GM18502 (cell line): Measurements from ENCODE around the gene VAV2.

Source experiments
- ATAC-seq: cut with Tn5 transposase; IDR thresholded peaks from one replicate; pipeline ENCODE4 v1.9.1; 2021; ENCODE audit warnings: mild to moderate bottlenecking; ENCODE audit not compliant: unreplicated experiment, poor library complexity

Gene VAV2

DNA sequence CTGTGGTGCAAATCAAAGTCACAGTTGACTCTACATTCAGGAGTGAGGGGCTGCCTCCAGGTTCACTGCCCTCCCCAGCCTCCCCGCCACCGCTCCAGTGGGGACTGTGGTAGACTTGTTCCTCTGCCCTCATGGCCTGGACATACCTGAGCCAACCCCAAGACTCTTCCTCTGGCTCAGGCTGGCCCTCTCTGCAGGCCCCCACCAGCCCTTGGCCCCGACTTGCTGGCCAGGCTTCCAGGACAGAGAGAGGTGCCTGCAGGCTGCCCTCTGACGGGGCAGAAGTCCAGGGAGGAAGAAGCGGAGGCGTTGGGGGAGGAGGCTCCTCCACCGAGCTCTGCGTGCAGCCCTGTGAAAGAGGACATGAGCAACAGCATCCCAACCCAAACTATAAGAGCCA is 251.2 kb downstream of the VAV2 start:
- ATAC-seq = no peak

DNA sequence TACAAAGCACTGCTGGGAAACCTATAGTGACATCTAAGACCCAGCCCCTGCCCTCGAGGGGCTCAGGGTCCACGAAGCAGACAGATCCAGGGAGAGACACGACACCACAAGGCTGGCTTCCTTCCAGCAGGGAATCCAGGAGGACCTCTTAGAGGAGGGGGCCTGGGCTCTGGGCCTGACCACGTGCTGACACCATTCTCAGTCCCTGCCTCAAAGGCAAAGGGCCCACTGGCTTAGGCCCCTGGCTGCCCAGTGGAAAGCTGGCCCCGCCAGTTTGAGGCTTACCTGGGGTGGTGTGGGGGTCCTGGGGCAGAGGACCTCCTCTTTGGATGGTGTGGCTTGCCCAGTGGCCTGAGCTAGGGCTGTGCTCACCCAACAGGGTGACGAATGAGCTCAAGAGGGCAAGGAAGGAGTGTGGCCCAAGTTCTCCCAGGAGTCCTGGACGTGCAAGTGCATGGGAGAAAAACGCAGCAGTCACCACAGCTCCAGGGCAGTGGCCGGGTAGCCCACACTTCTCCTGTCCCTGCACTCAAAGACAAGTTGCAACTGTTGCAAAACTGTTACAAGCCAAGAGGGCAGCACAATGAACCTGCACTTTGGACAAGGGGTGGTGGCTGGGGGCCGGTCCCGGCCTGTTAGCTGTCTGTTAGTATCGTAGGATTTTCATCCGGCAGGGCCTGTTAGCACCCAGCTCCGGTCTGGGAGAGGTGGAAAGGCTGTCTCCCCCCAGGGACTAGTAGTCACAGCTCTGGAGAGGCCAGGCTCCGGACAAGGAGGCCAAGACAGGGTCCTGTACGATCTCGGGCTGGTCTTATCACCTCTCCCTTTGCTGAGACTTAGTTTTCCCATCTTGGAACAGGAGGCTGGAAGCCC is 252.5 kb downstream of the VAV2 start:
- no peak for ATAC-seq

DNA sequence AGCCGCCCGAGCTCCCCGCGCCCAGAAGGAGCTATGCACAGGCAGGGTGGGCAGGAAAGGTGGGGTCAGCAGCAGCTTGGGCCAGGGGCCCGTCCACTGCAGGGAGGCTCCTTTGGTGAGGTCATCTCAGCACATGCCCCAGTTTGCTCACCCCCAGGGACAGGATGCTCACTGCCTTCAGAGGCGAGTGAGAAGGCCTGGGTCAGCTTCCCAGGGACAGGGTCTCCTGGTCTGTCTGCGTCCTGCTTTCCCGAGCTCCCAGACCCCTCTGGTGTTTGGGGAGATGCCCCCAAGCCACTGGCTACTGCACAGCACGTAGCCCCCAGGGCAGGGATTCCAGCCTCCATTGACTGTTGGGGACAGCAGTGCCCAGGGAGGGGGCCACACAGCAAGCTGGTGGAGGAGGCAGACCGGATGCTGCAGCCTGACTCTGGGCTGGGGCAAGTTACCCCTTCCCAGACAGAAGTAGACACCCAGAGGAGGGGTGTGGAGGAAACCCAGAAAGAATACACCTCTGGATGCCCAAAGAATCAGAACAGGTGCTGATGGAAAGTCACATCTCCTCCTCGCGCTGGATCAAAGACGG is 253.4 kb downstream of the VAV2 start:
- ATAC-seq = no peak

DNA sequence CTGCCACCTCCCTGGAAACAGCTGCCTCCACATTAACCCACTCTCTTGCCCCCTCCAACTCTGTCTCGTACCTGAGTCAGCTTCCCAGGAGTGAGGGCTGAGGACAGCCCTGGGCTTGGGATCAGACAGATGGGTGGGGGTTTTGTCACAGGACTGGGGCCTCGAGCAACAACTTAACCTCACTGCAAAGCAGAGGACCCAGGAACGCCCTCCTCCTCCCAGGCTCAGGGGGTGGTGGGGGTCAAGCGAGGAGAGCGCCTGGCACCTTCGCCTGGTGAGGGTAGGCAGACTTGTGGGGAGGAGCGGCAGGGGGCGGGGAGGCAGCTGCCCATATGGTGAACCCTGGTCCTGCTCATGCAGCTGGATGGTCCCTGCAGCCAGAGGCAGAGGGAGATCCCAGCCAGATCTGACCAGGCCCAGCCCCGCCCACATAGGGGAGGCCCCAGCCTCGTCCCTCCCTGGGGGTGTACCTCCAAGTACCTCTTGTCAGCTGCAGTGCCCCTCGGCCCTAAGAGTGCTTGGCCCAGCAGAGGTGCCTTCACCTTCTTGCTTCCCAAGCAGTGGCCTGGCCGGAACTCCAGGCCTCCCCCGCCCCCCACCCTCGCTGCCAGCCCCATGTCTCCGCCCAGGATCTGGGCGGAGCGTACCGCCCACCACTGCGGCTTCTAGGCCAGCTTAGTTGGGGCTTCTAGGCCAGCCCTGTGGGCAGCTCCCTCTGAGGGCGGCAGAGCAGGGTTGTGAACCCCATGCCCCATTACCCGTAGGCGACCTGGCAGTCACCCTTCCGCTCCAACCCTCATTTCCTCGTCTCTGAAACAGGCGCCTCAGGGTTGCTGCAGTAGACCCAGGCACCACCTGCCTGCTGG is 254.1 kb downstream of the VAV2 start, which contains the start of gene SARDH:
TSS of gene SARDH (minus strand) at position 579 of the 866 bp plus-strand sequence. CDS start 4,179 bp downstream, outside the sequence.
- ATAC-seq = no peak

DNA sequence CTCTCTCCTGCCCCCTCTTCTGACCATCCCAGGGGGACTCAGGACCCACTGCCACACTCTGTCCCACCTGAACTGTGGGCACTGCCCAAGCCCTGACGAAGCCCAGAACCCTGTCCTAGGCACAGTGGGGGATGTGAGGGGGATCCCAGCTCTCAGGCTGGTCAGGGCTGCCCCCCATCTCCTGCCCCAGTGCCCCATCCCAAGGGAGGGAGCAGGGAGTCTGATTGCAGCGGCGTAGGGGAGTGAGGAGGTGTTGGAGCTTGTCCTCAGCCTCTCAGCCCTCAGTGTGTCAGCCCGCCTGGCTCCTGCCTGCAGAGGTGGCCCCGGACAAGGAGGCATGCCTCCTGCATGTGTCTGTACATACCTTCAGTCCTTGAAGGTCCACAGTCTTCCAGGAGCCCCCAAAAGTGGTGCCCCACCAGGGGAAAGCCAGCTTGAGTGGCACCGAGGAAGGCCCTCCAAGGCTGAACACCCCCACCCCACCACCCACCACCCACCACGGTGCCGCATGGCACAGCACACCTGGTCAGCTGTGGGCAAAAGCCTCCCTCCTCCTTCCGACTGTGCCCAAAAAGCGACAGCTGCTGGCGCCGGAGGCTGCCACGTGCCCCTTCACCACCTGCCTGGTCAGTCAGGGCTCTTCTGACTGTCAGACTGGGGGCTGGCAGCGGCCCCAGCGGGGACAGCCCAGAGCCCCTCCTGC is 254.9 kb downstream of the VAV2 start:
- ATAC-seq = no peak

DNA sequence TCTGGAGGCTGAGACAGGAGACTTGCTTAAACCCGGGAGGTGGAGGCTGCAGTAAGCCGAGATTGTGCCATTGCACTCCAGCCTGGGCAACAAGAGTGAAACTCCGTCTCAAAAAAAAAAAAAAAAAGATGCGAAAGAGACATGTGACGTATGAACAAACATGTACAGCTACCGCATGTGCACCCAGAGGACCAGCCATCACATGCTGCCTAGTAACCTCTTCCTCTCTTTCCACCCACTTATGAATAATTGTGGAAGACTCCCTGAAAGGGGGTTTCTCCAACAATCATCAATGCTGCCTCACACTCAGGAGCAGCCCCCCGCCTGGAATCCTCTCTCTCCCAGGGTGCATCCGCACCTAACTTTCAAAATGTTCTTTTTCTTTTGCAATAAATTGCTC is 256.2 kb downstream of the VAV2 start:
- ATAC-seq = no peak

DNA sequence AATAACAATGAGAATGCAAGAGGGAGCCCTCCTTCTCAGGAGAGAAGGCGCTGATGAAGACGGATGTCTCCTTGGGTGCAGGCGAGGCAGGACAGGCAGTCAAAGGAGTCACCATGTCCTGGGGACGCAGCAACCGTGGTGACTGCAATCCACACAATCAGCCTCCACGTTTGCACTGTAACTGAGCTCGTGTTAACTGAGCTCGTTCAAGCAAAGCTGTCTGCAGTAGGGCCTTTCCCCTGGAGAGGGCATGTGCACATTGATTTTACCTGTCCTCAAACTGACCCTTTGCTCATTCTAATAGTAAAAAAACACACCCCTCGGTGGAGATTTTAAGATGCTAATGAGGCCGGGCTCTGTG is 256.7 kb downstream of the VAV2 start:
- no peak for ATAC-seq

DNA sequence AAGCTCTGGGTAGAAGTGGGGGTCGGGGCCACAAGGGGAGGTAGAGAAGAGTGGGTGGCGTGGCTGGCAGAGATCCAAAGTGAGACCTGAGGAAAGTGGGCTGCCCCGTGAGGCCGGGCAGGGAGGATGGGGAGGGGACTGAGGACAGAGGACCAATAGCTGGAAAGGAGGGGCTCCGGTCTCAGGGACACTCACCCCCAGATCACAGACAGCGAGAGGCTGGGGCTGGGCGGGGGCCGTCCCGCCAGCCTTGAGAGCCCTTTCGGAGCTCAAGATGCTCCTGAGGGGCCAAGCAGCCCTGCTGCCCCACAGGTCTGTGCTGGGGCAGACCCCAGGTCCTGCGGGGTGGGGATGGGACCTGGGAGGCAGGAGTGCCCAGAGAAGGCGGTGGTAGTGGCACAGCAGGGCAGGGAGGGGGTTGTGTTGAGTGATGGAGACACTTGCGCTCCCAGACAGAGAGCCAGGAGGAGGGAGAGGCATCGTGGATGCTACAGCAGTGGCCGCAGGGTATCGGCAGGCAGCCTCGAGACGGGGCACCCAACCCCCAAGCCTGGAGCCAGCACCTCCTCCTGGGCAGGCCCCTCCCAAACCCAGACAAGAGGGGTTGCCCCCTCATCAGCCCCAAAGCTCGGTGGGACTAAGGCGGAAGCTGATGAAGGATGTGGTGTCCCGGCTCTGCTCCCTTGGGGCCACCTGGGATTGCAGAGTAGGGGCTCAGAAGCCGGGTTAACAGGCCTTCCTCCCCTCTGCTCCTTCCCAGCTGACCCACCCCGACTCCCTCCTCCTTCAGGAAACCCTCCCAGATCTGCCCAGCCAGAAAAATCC is 257.3 kb downstream of the VAV2 start:
- ATAC-seq = no peak

DNA sequence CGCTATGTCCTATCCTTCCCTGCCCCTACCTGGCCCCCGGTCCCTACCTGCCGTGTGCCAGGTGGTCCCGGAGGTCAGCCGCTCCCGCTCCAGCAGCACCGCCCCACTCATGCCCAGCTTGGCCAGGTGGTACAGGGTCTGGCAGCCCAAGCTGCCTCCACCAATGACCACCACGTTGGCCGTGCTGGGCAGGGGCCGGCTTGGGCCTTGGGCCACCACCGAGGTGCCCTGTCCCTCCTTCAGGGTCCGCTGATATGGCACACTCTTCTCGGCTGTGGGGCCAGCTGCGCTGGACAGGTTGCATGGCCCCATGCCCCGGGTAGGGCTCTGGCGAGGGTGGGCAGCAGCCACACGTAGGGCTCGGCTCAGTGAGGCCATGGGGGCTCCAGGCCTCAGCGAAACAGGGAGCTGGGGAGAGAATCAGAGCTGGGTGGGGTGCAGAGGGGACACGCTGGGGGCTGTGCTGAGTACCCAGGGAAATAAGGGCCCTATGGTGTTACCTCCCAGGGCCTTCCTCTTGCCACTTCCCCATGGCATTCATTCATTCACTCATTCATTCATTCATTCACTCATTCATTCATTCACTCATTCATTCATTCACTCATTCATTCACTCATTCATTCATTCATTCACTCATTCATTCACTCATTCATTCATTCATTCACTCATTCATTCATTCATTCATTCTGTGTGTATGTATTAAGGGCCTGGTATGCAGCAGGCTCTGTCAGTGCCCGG is 258.2 kb downstream of the VAV2 start:
- ATAC-seq = no peak

DNA sequence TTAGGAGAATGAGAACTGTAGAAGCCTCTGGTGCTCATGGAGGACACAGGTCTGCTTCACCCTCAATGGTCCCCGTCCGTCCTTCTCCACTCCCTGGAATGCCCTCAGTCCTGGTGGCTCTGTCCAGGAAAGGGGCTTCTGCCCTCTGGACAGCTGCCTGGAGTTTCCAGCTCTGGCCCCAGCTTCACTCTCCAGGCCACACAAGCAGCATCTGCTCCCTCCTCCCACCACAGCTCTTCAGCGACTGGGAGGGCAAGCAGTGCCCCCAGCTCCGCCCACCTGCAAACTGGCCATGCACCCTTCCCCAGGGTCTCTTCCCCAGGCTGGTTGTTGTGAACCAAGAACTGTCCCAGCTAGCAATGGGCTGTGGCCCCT is 258.7 kb downstream of the VAV2 start:
- no peak for ATAC-seq

DNA sequence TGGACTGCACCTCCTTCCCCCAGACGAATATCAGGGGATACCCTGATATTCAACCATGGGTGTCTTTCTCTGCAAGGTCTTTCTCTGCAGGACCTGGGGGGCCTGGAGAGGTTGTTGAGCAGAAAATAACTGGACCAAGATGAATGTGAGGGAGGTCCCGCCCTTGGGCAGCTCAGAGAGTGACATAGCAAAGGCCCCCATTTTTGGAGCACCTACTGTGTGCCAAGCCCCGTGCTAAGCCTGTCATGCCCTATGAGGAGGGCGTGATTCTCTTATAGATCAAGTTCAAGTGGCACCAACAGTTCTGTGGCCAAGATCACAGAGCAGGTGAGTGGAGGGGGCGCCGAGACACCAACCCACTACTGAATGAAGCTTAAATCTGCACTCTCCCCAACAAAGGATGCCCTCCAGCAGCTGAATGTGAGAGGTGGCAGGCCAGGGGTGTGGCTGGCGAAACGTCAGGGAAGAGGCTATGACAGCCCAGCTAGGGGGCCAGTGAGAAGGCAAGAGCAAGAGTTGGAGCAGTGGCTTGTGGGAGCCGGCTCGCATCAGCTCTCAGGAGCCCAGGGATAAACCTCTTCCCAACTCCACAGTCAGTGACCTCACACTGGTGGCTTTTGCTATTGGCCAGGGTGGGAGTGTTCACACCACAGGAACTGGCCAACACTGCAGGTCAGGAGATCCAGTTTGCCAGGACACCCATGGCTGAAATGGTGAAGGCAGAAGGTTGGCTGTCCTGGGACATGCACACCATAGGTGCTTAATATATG is 259.3 kb downstream of the VAV2 start:
- ATAC-seq = no peak

DNA sequence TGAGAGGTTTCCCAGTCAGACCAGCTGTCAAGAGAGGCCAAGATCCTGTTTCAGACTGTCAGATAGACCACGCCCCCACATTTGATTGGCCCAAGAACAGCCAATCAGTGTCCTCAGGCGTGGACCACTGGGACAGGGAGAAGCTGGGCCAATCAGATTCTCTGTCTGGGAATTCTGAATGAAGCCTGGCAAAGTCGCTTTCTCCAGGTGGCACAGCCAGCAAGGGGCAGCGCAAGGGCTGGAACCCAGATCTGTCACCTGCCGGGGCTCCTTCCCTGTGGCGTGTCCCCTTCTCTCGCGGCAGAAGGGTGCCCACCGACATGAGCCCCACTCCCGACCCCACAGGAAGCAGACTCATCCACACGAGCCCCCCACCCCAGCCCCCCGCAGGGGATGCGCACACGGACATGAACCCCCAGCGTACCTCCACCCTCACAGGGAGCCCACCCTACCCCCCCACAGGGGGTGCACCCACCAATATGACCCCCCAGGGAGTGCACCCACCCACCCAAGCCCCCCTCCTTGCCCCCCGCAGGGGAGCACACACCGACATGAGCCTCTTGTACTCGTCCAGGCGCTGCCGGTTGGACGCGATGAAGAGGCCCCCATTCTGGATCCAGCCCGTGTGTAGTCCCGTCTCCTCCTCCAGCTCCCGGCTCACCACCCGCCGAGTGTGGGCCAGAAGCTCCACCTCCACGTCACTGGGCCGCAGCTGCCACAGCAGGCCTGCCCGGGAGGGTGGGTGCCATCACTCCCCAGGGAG is 260.1 kb downstream of the VAV2 start:
- ATAC-seq = no peak

DNA sequence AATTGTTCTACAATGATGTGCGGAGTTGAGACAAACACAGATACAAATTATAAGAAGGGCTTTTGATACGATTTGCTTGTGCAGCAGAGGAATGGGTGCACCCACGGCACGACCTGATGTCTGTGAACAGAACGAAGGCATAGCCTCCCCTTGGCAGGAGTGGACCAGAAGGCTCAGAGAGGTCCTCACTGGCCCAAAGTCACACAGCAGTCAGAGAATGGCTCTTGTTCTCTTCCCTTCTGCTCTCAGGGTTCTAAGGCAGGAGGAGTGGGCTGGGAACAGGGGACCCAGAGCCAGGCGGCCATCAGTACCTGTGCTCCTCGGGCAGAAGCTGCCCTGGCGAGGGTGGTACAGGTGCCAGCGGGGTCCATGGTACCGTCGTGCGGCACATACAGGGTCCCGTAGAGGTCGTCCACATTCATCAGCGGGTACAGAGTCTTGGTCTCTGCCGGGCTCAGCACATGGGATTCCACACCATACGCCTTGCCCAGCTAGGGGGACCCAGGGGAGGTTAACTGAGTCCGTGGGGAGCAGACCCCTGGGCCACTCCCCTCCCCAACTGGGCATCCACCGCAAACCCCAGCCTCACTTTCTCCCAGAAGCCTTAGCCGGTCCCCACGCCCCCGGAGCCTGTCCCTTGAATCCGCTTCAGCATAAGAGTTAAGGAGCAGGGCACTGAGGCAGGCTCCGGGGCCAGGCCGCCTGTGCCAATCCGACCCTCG is 261.0 kb downstream of the VAV2 start:
- ATAC-seq = no peak

DNA sequence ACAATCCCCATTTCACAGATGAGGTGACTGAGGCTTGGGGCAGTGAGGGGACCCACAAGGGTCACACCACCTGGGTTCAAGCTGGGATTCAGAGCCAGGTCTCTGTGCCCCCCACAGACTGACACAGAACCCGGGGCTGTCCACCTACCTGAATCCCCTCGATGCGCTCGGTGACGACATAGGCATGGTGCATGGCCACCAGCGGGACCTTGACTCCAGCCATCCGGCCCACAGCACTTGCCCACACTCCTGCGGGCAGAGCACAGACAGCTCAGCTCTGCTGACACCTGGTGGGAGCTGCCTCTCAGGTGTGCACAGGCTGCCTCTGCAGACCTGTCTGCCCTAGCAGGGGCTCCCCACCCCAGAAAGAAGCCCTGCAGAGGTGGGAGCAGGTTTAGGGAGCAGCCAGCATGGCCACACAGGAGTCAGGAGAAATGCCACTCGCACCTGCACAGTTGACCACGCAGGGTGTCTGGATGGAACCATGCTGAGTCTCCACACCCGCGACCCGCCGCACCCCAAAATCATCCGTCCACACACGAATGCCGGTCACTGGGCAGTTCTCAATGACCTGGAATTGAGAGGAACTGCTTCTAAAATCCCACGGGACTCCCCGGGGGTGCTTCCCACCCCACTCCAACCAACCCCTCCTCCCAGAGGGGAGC is 262.4 kb downstream of the VAV2 start:
- no peak for ATAC-seq

DNA sequence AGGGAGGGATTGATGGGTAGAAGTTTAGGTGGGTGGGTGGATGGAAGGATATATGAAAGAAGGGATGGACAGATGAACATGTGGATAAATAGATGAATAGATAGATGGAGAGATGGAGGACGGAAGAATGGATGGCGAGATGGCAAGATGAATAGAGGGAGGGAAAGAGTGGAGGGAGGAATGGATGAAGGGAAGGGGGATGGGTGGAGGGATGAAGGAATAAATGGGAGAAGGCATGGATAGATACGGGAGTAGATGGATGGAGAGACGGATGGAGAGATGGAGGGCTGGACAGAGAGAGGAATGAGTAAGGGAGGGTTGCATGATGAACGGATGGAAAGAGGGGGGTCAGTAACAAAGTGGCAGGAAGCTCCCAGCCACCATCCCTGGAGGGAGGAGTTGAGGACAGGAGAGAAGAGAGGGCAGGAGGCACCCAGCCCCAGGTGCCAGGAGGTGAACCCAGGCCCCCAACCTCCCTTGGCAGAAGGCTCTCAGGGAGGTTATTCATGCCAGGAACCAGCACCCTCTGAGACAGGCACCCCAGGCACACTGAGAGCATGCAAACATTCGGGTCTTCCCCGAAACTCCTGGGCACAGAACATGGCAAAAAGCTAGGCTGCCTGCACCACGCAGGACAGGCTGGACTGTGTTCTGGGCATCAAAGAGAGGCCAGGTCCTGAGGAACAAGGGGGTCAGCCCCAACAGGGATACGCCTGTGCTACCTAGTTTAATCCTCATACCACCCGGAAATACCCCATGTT is 263.1 kb downstream of the VAV2 start:
- no peak for ATAC-seq
